GM18907 (cell line): ENCODE results near the gene LRRC26.
A peak's percentile ranks its signal among the peaks of the same experiment; 100 is the strongest.
"Not testable (repeated sequence)": the region's sequence is repeated elsewhere in the genome, so short reads cannot be mapped to it uniquely, and the experiment has no call there.

Source experiments
- ATAC-seq: cut with Tn5 transposase; IDR thresholded peaks from one replicate; pipeline ENCODE4 v1.9.1; 2021; ENCODE audit warnings: mild to moderate bottlenecking, moderate library complexity; ENCODE audit not compliant: unreplicated experiment

LRRC26 gene

GRCh38 chr9:137139468-137140150 is 30.2 kb downstream of the LRRC26 start:
- no peak for ATAC-seq

- ATAC-seq, result no peak
Measured at GRCh38 chr9:137138722-137139467, 31.0 kb downstream of the LRRC26 start, which contains the start of gene GRIN1. Gene GRIN1 (plus strand): TSS chr9:137139154. CDS start chr9:137139487, 333 bp downstream.

GRCh38 chr9:137138058-137138721 is 31.7 kb downstream of the LRRC26 start:
- ATAC-seq, result no peak

- no peak for ATAC-seq
Measured at GRCh38 chr9:137136881-137137607, 32.8 kb downstream of the LRRC26 start.

GRCh38 chr9:137136261-137136880 is 33.5 kb downstream of the LRRC26 start:
- no peak for ATAC-seq

- not testable (repeated sequence) for ATAC-seq
Measured at GRCh38 chr9:137135154-137135553, 34.7 kb downstream of the LRRC26 start.

- no peak for ATAC-seq
Measured at GRCh38 chr9:137134191-137134590, 35.7 kb downstream of the LRRC26 start.

GRCh38 chr9:137130176-137130755 is 39.6 kb downstream of the LRRC26 start:
- ATAC-seq, result peak; percentile 26

GRCh38 chr9:137129456-137130175 is 40.2 kb downstream of the LRRC26 start:
- ATAC-seq, result peak; percentile 81

- ATAC-seq, result peak; percentile 12
Measured at GRCh38 chr9:137128862-137129455, 40.9 kb downstream of the LRRC26 start.

- ATAC-seq, result no peak
Measured at GRCh38 chr9:137128158-137128861, 41.5 kb downstream of the LRRC26 start.

- ATAC-seq, result no peak
Measured at GRCh38 chr9:137127301-137128157, 42.3 kb downstream of the LRRC26 start.

GRCh38 chr9:137126786-137127185 is 43.1 kb downstream of the LRRC26 start:
- ATAC-seq, result no peak

GRCh38 chr9:137123952-137124462 is 45.8 kb downstream of the LRRC26 start:
- ATAC-seq, result not testable (repeated sequence)

GRCh38 chr9:137123468-137123837 is 46.4 kb downstream of the LRRC26 start:
- ATAC-seq, result peak; percentile 56

GRCh38 chr9:137122796-137123467 is 46.9 kb downstream of the LRRC26 start:
- not testable (repeated sequence) for ATAC-seq
